ENCODE results near the gene MAFG.

Gene MAFG

GRCh38 chr17:81908793-81909192 is 18.7 kb downstream of the MAFG start:
- no peak for DNase-seq

- DNase-seq = no peak
Measured at GRCh38 chr17:81907219-81908145, 20.1 kb downstream of the MAFG start.

- DNase-seq = no peak
Measured at GRCh38 chr17:81906476-81907218, 20.9 kb downstream of the MAFG start.

GRCh38 chr17:81905993-81906392 is 21.5 kb downstream of the MAFG start:
- no peak for DNase-seq

- DNase-seq = no peak
Measured at GRCh38 chr17:81905424-81905875, 22.1 kb downstream of the MAFG start.

- no peak for DNase-seq
Measured at GRCh38 chr17:81904600-81905423, 22.7 kb downstream of the MAFG start.

GRCh38 chr17:81903896-81904599 is 23.5 kb downstream of the MAFG start:
- no peak for DNase-seq

GRCh38 chr17:81903415-81903831 is 24.1 kb downstream of the MAFG start:
- no peak for DNase-seq

- no peak for DNase-seq
Measured at GRCh38 chr17:81902653-81903414, 24.7 kb downstream of the MAFG start.

- no peak for DNase-seq
Measured at GRCh38 chr17:81902023-81902652, 25.4 kb downstream of the MAFG start, which contains the start of gene NPB. Gene NPB (plus strand): TSS chr17:81902238. CDS start chr17:81902278, 40 bp downstream.

GRCh38 chr17:81901167-81902022 is 26.1 kb downstream of the MAFG start:
- no peak for DNase-seq

- DNase-seq = no peak
Measured at GRCh38 chr17:81900181-81900820, 27.2 kb downstream of the MAFG start.

- no peak for DNase-seq
Measured at GRCh38 chr17:81899514-81900166, 27.9 kb downstream of the MAFG start.

- no peak for DNase-seq
Measured at GRCh38 chr17:81898885-81899284, 28.6 kb downstream of the MAFG start.

- no peak for DNase-seq
Measured at GRCh38 chr17:81898029-81898866, 29.3 kb downstream of the MAFG start.

- DNase-seq = no peak
Measured at GRCh38 chr17:81895400-81895799, 32.1 kb downstream of the MAFG start.

GRCh38 chr17:81891303-81891552 is 36.3 kb downstream of the MAFG start:
- no peak for DNase-seq
